IPS-20b (cell line): Measurements from ENCODE around the gene CTNS.

Experiments
- H3K27ac ChIP-seq: one replicate; pipeline ENCODE4 v1.5.1; 2013; ENCODE audit warnings: low read length
- H3K27me3 ChIP-seq: 2 replicates; pipeline ENCODE4 v1.6.1; 2013; ENCODE audit warnings: mild to moderate bottlenecking, low read length, inconsistent platforms; ENCODE audit not compliant: insufficient read depth
- H3K36me3 ChIP-seq: 2 replicates; pipeline ENCODE4 v1.6.1; 2013; ENCODE audit warnings: low read depth, mild to moderate bottlenecking, inconsistent platforms, low read length, moderate library complexity; ENCODE audit not compliant: insufficient read depth
- H3K4me1 ChIP-seq: 2 replicates; pipeline ENCODE4 v1.6.1; 2013; ENCODE audit warnings: mild to moderate bottlenecking, control low read depth, inconsistent platforms, low read length, moderate library complexity; ENCODE audit not compliant: insufficient read depth
- H3K4me3 ChIP-seq: 2 replicates; pipeline ENCODE4 v1.5.1; 2013; ENCODE audit warnings: mild to moderate bottlenecking, low read length, inconsistent platforms
- H3K9ac ChIP-seq: 2 replicates; pipeline ENCODE4 v1.6.1; 2013; ENCODE audit warnings: low read depth, mild to moderate bottlenecking, inconsistent platforms, low read length, moderate library complexity
- H3K9me3 ChIP-seq: 2 replicates; pipeline ENCODE4 v1.6.1; 2013; ENCODE audit warnings: mild to moderate bottlenecking, low read depth, low read length, inconsistent platforms; ENCODE audit not compliant: insufficient read depth

Gene CTNS

GRCh38 chr17:3636154-3636907 lies at the start of gene CTNS, which contains the start of gene SHPK:
TSS of gene CTNS (plus strand) at chr17:3636760. CDS start at chr17:3640207, 3,447 bp downstream.
TSS of gene SHPK (minus strand) at chr17:3636250. CDS start at chr17:3636219, 31 bp downstream.
- Histone ChIP-seq H3K36me3 (peaks cover 19% of the 10 kb centered on the region), H3K27ac (peak within 1 kb of the TSS; percentile 63), H3K9ac (peak within 1 kb of the TSS; percentile 88), H3K9me3 (no peaks in the 10 kb centered on the region), H3K27me3 (no peaks in the 10 kb centered on the region), H3K4me3 (peak within 1 kb of the TSS; percentile 90), H3K4me1 (peaks cover 7% of the 10 kb centered on the region)

GRCh38 chr17:3589784-3590183 lies 46.8 kb upstream of the CTNS start:
- H3K9me3 ChIP-seq, result no peaks in the 10 kb centered on the region
- no peaks in the 10 kb centered on the region for H3K4me1 ChIP-seq
- H3K4me3 ChIP-seq, result no peak overlapping the region
- no peaks in the 10 kb centered on the region for H3K27me3 ChIP-seq
- H3K36me3 ChIP-seq, result peaks cover 23% of the 10 kb centered on the region
- no peak overlapping the region for H3K9ac ChIP-seq
- H3K27ac ChIP-seq, result no peak overlapping the region

- peaks cover 23% of the 10 kb centered on the region for H3K36me3 ChIP-seq
- no peak overlapping the region for H3K9ac ChIP-seq
- H3K9me3 ChIP-seq, result no peaks in the 10 kb centered on the region
- no peaks in the 10 kb centered on the region for H3K27me3 ChIP-seq
- no peaks in the 10 kb centered on the region for H3K4me1 ChIP-seq
- H3K27ac ChIP-seq, result no peak overlapping the region
- H3K4me3 ChIP-seq, result no peak overlapping the region
Measured at GRCh38 chr17:3590231-3590630, 46.3 kb upstream of the CTNS start.

DNA sequence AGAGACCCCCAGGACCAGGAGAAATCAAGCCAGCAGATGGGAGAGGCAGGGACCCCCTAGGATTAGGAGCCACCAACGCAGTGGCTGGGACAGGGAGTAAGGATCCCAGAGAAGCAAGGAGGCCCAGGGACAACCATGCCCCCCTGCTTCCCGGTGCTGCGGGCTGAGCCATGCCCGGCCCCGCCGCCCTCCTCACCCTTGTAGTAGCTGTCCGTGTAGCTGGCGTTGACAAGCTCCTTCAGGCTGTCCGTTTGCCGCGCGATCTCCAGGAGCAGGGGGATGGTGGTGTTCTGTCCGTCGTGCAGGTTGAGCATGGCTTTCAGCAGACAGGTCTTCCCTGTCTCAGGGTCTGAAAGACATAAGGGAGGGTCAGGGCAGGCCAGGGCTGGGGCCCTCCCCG lies 45.8 kb upstream of the CTNS start:
- Histone ChIP-seq H3K9ac (no peak overlapping the region), H3K4me1 (no peaks in the 10 kb centered on the region), H3K36me3 (peaks cover 23% of the 10 kb centered on the region), H3K9me3 (no peaks in the 10 kb centered on the region), H3K27me3 (no peaks in the 10 kb centered on the region), H3K4me3 (no peak overlapping the region), H3K27ac (no peak overlapping the region)

DNA sequence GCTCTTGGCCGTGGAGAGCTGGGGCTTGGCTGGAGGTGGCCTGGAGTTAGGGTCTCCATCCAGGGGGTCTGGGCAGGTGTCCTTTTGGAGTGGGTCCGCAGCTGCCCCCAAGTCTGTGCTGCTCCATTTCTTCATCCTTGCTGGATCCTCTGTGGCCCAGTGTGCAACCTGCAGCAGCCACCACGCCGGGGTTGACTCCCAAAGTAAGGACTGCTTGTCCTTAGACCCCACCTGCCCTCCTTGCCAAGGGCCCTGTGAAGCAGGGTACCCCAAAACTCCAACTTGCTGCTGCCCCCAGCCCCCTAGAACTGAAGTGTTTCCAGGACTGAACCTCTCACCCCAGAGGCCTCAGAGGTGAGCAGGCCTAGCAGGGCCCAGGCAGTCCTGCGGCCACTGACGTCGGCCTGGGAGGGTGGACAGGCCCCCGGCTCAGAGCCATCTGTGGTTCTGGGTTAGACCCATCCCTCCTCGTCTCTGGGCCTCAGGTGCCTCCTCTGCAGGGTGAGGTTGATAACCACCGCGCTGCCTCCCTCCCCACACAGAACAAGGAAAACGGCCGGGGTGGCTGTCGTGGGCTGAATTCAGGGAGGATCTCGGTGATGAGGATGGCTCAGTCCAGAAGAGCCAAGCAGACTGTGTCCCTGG lies 44.2 kb upstream of the CTNS start:
- no peak overlapping the region for H3K27ac ChIP-seq
- no peaks in the 10 kb centered on the region for H3K4me1 ChIP-seq
- no peak overlapping the region for H3K9ac ChIP-seq
- peaks cover 20% of the 10 kb centered on the region for H3K36me3 ChIP-seq
- no peak overlapping the region for H3K4me3 ChIP-seq
- H3K9me3 ChIP-seq, result no peaks in the 10 kb centered on the region
- H3K27me3 ChIP-seq, result no peaks in the 10 kb centered on the region

DNA sequence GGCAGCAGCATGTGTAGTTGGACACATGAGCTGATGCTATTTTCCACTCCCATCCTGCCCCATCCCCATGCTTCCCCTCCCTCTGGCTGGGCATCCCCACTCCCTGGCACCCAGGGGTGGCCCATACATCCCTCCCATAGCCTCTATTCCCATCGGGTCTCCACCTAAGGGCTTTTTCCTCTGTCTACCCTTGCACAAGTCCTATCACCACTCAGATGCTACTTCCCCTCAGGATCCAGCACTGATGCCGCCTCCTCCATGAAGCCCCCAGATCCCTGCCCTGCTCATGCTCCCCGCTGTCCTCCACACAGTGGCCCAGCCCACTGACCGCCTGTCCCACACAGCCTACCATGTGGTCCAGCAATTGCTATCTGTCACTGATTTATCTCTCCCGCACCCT lies 43.2 kb upstream of the CTNS start:
- no peak overlapping the region for H3K9ac ChIP-seq
- H3K4me1 ChIP-seq, result no peaks in the 10 kb centered on the region
- no peaks in the 10 kb centered on the region for H3K27me3 ChIP-seq
- no peaks in the 10 kb centered on the region for H3K9me3 ChIP-seq
- H3K4me3 ChIP-seq, result no peak overlapping the region
- no peak overlapping the region for H3K27ac ChIP-seq
- peaks cover 11% of the 10 kb centered on the region for H3K36me3 ChIP-seq

- H3K9me3 ChIP-seq, result no peaks in the 10 kb centered on the region
- H3K36me3 ChIP-seq, result peaks cover 6% of the 10 kb centered on the region; the same call in 1 of the 2 replicates
- H3K27ac ChIP-seq, result no peak overlapping the region
- H3K27me3 ChIP-seq, result no peaks in the 10 kb centered on the region
- no peaks in the 10 kb centered on the region for H3K4me1 ChIP-seq
- no peak overlapping the region for H3K9ac ChIP-seq
- no peak overlapping the region for H3K4me3 ChIP-seq
Measured at GRCh38 chr17:3594051-3594800, 42.3 kb upstream of the CTNS start.

DNA sequence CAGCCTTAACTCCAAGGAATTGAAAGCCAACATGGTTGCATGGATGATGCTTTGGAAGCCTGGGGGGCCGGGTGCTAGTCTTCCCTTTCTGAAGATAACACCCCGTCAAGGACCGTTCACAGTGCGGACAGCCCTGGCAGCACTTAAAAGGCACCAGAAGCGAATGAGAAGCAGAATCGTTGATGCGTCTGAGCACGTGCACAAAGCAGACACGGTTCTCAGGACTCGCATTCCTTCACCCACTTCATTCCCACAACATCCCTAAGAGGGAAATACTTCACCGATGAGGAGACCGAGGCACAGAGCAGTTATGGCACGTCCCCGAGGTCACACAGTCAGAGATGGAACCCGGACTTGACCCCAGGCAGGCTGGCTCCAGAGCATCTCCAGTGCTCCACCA lies 41.6 kb upstream of the CTNS start:
- Histone ChIP-seq H3K27me3 (no peaks in the 10 kb centered on the region), H3K4me1 (no peaks in the 10 kb centered on the region), H3K36me3 (peaks cover 6% of the 10 kb centered on the region; the same call in 1 of the 2 replicates), H3K4me3 (no peak overlapping the region), H3K9me3 (no peaks in the 10 kb centered on the region), H3K9ac (no peak overlapping the region; the same call in 1 of the 2 replicates), H3K27ac (no peak overlapping the region)

DNA sequence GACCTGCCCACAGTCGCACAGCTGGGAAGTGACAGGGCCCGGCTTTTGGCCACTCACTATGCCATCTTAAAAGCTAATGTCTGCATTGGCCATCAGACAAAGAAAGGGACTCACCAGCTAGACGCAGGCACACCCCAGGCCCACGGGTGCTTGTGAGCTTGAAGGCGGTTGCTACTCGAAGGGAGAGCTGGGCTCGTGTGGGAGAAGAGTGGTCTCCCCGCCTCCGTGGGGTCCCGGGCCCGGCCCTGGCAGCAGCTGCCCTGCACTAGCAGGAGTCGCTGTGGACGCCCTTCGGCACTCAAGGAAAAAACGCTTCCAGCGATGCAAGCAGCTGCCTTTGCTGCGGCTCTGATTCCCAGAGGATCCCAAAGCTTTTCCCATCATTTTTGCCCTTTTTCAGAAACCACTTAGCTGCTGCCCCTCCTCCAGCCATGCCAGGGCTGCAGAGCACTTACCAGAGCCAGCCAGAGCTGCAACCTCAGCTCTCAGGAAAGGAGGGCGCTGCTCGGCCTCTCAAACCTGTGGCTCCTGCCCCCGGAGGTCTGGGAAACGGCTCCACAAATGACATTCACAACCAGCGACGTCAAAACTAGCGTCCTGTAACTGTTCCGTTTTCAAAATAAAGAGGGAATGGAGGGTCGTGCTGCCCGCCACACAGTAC lies 39.6 kb upstream of the CTNS start:
- H3K9ac ChIP-seq, result no peak overlapping the region
- no peaks in the 10 kb centered on the region for H3K9me3 ChIP-seq
- no peaks in the 10 kb centered on the region for H3K4me1 ChIP-seq
- no peak overlapping the region for H3K27ac ChIP-seq
- no peak overlapping the region for H3K4me3 ChIP-seq
- H3K36me3 ChIP-seq, result no peaks in the 10 kb centered on the region
- no peaks in the 10 kb centered on the region for H3K27me3 ChIP-seq

DNA sequence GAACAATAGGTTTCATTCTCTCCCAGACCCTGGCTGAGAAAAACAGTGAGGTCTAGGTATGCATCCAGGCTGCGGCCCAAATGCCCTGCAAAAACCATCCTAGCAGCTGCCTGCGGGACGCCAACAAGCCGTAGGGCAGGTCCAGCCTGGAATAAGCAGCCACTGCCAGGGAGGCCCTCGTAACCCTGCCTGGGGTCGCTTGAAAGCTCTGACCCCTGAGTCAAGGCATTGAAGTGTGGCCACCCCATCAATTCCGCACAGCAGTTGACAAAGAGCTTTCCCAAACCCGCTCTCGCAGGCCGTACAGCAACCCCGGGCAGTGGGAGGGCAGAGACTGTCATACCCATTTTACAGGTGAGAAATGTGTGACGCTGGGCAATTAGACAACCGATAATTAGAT lies 38.5 kb upstream of the CTNS start:
- Histone ChIP-seq H3K4me1 (no peaks in the 10 kb centered on the region), H3K27ac (no peak overlapping the region), H3K9me3 (no peaks in the 10 kb centered on the region), H3K27me3 (no peaks in the 10 kb centered on the region), H3K4me3 (no peak overlapping the region), H3K36me3 (no peaks in the 10 kb centered on the region), H3K9ac (no peak overlapping the region)

DNA sequence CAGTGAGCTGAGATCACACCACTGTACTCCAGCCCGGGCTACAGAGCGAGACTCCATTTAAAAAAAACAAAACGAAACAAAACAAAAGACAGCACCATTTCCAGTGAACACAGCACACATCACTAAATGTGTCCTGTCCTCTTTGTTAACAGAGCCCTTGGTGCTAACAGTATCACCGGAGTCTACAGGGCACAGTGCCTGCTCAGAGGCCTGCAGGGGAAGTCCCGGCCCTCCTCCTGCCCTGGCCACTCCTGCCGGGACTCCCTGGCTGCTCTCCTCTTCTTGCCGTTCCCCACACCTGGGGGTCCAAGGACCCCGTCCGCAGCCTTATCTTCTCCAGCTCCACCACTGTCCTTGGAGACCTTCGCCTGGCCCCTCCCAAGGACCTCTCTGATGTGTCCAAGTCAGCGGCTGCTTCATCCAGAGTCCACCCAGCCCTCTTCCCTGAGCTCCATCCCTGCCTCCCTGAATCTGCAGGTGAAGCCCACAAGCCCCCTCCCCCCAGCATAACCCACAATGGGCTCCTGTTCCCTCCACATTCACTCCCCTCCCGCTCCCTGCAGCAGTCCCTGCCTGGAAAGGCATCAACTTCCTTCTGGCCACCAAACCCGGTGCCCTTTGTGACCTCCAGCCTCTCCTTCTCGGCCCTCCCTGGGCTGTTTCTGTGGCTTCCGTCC lies 35.9 kb upstream of the CTNS start:
- no peaks in the 10 kb centered on the region for H3K4me1 ChIP-seq
- H3K4me3 ChIP-seq, result no peak overlapping the region
- no peak overlapping the region for H3K9ac ChIP-seq
- H3K9me3 ChIP-seq, result no peaks in the 10 kb centered on the region
- no peaks in the 10 kb centered on the region for H3K36me3 ChIP-seq
- H3K27me3 ChIP-seq, result no peaks in the 10 kb centered on the region
- no peak overlapping the region for H3K27ac ChIP-seq
